GM21576 (cell line): ENCODE measurements around the gene PROP1.
A peak's percentile ranks its signal among the peaks of the same experiment; 100 is the strongest.
"Not testable (repeated sequence)": the region's sequence is repeated elsewhere in the genome, so short reads cannot be mapped to it uniquely, and the experiment has no call there.

ENCODE experiments used
- ATAC-seq: cut with Tn5 transposase; IDR thresholded peaks from one replicate; pipeline ENCODE4 v1.9.1; 2021; ENCODE audit warnings: mild to moderate bottlenecking, moderate library complexity; ENCODE audit not compliant: unreplicated experiment

Gene PROP1

GRCh38 chr5:177982956-177983355 lies 13.1 kb downstream of the PROP1 start:
- no peak for ATAC-seq

GRCh38 chr5:177982072-177982727 lies 13.8 kb downstream of the PROP1 start:
- ATAC-seq = no peak

- no peak for ATAC-seq
Measured at GRCh38 chr5:177981296-177982071, 14.6 kb downstream of the PROP1 start.

- ATAC-seq = no peak
Measured at GRCh38 chr5:177980743-177981151, 15.3 kb downstream of the PROP1 start.

GRCh38 chr5:177977600-177977999 lies 18.4 kb downstream of the PROP1 start:
- ATAC-seq = not testable (repeated sequence)

GRCh38 chr5:177973066-177973635 lies 22.9 kb downstream of the PROP1 start:
- ATAC-seq = no peak

- no peak for ATAC-seq
Measured at GRCh38 chr5:177972613-177973012, 23.4 kb downstream of the PROP1 start.

- not testable (repeated sequence) for ATAC-seq
Measured at GRCh38 chr5:177972014-177972413, 24.0 kb downstream of the PROP1 start.

- ATAC-seq = no peak
Measured at GRCh38 chr5:177968661-177969211, 27.3 kb downstream of the PROP1 start.

GRCh38 chr5:177967221-177967887 lies 28.7 kb downstream of the PROP1 start:
- ATAC-seq = no peak

GRCh38 chr5:177966839-177967166 lies 29.2 kb downstream of the PROP1 start:
- no peak for ATAC-seq

GRCh38 chr5:177966009-177966838 lies 29.8 kb downstream of the PROP1 start:
- no peak for ATAC-seq

- ATAC-seq = no peak
Measured at GRCh38 chr5:177964471-177964870, 31.6 kb downstream of the PROP1 start.

- no peak for ATAC-seq
Measured at GRCh38 chr5:177963966-177964365, 32.1 kb downstream of the PROP1 start.

- no peak for ATAC-seq
Measured at GRCh38 chr5:177959315-177959714, 36.7 kb downstream of the PROP1 start.

GRCh38 chr5:177958696-177959095 lies 37.3 kb downstream of the PROP1 start:
- no peak for ATAC-seq

GRCh38 chr5:177957241-177957640 lies 38.8 kb downstream of the PROP1 start:
- ATAC-seq = no peak

- ATAC-seq = not testable (repeated sequence)
Measured at GRCh38 chr5:177953101-177953500, 42.9 kb downstream of the PROP1 start.

GRCh38 chr5:177949656-177950055 lies 46.4 kb downstream of the PROP1 start:
- not testable (repeated sequence) for ATAC-seq

GRCh38 chr5:177949065-177949464 lies 47.0 kb downstream of the PROP1 start:
- ATAC-seq = peak; percentile 68
